SK-N-MC (cell line): ENCODE results near the gene ADGRL3.

ENCODE experiments used
- DNase-seq: peaks from one replicate; pipeline ENCODE4 v3.0.0-alpha.2; 2011; ENCODE audit warnings: low read depth, low spot score
- H3K27ac ChIP-seq: fragments of 200-600 bp; sonication (generic); 2 replicates; pipeline ENCODE4 v1.5.1; 2016; ENCODE audit warnings: mixed run types
- H3K36me3 ChIP-seq: fragments of 200-600 bp; sonication (generic); 2 replicates; pipeline ENCODE4 v1.6.1; 2017; ENCODE audit warnings: antibody characterized with exemption, low read length, mixed read lengths; ENCODE audit not compliant: insufficient read depth
- H3K4me3 ChIP-seq: fragments of 200-600 bp; sonication (generic); 2 replicates; pipeline ENCODE4 v1.5.1; 2016
- H3K9ac ChIP-seq: fragments of 200-600 bp; sonication (generic); 2 replicates; pipeline ENCODE4 v1.8.0; 2017; ENCODE audit warnings: mixed run types, mixed read lengths; ENCODE audit not compliant: insufficient read length
- H3K9me3 ChIP-seq: fragments of 200-600 bp; sonication (generic); 2 replicates; pipeline ENCODE4 v1.6.1; 2017; ENCODE audit warnings: low read depth, mild to moderate bottlenecking, antibody characterized with exemption, low read length, moderate library complexity, mixed read lengths
- EZH2 ChIP-seq: fragments of 200-600 bp; sonication (generic); IDR thresholded peaks from one replicate; pipeline ENCODE4 v1.6.1; 2017; ENCODE audit warnings: antibody characterized with exemption
- FOXP2 ChIP-seq: optimal IDR thresholded peaks from 2 replicates; pipeline ENCODE3; 2011; ENCODE audit warnings: mild to moderate bottlenecking, moderate library complexity; ENCODE audit not compliant: insufficient read depth; ENCODE audit errors: extremely low read length, control extremely low read depth
- POLR2AphosphoS5 ChIP-seq: IDR thresholded peaks from 2 replicates; pipeline ENCODE4 v1.6.1; 2012; ENCODE audit warnings: mild to moderate bottlenecking, low read depth, low read length, borderline replicate concordance

The ADGRL3 gene

DNA sequence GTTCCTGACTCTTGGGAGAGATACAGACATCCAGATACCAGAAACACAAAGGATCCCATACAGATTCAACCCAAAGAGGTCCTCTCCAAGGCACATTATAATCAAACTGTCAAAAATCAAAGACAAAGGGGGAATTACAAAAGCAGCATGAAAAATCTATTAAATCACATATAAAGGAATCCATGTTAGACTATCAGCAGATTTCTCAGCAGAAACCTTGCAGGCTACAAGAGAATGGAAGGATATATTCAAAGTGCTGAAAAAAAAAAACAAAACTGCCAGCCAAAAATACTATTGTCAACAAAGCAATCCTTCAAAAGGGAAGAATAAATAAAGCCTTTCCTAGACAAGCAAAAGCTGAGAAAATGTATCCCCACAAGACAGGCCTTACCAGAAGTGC is 14.8 kb upstream of the ADGRL3 start:
- no peak overlapping the region for H3K9ac ChIP-seq
- H3K4me3 ChIP-seq = no peak overlapping the region
- no peak for DNase-seq
- H3K27ac ChIP-seq = no peak overlapping the region
- H3K9me3 ChIP-seq = no peaks in the 10 kb centered on the region
- H3K36me3 ChIP-seq = no peaks in the 10 kb centered on the region
- no peak for TF ChIP-seq FOXP2
- TF ChIP-seq EZH2 = no peak
- TF ChIP-seq POLR2AphosphoS5 = no peak

DNA sequence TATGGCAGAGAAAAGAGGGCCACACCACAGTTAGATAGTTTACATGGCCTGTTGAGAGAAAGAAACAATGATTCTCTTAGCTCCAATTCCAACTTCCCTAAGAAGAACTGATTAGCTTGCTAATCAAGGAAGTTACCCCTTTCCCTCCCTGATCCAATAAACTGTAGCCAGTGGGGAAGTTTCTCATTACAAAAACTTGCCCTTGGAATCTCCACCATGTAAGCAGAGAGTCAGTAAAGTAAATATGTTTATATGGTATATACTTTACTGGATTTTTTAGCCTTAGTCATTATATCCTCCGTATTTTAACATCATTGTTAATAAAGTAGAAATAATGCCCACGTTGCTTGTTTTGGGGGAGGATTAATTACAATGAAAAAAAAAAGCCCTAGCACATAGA is 7.7 kb upstream of the ADGRL3 start:
- no peak overlapping the region for H3K9ac ChIP-seq
- no peak overlapping the region for H3K27ac ChIP-seq
- TF ChIP-seq POLR2AphosphoS5 (no peak), FOXP2 (no peak), EZH2 (no peak)
- no peaks in the 10 kb centered on the region for H3K36me3 ChIP-seq
- H3K9me3 ChIP-seq = no peaks in the 10 kb centered on the region
- DNase-seq = no peak
- no peak overlapping the region for H3K4me3 ChIP-seq

DNA sequence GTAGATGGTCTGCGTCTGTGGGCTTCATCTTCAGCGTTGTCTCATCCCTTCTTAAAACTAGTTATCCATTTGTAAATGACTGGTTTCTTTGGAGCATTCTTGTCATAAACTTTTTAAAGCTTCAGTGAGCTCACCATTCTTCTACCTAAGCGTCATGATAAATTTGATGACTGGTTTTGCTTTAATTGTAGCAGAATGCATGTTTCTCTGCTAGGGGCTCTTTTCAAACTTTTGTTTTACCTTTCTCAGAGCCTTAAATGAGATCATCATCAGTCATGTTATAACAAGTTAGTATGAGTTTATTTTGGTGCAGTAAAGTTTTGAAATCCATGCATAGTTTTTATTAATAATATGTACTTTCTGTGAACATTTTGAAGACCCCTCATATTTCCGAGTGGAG is 6.3 kb upstream of the ADGRL3 start:
- Histone ChIP-seq H3K36me3 (no peaks in the 10 kb centered on the region), H3K9me3 (no peaks in the 10 kb centered on the region), H3K9ac (no peak overlapping the region)

DNA sequence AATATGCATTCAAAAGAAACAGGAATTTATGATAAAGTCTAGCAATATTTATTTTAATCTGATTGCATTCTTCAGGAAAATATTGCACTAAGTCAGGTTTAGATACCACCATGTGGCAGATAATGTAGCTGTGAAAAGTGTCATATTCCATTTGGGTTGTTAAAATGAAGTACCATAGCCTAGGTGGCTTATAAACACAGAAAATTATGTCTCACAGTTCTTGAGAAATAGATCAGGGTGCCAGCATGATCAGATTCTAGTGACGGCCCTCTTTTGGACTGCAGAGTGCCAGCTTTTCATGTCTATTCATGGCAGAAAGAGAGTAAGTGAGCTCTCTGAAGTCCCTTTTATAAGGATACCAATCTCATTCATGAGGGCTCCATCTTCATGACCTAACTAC is 5.6 kb upstream of the ADGRL3 start:
- no peaks in the 10 kb centered on the region for H3K9me3 ChIP-seq
- DNase-seq = no peak
- no peak for TF ChIP-seq POLR2AphosphoS5
- no peak for TF ChIP-seq EZH2
- H3K4me3 ChIP-seq = no peak overlapping the region
- H3K9ac ChIP-seq = no peak overlapping the region
- H3K27ac ChIP-seq = no peak overlapping the region
- H3K36me3 ChIP-seq = no peaks in the 10 kb centered on the region

More for the DNA sequence above, 6.3 kb upstream of the ADGRL3 start:
- TF ChIP-seq EZH2 (no peak), FOXP2 (no peak), POLR2AphosphoS5 (no peak)
- no peak for DNase-seq
- no peak overlapping the region for H3K4me3 ChIP-seq
- H3K27ac ChIP-seq = no peak overlapping the region

DNA sequence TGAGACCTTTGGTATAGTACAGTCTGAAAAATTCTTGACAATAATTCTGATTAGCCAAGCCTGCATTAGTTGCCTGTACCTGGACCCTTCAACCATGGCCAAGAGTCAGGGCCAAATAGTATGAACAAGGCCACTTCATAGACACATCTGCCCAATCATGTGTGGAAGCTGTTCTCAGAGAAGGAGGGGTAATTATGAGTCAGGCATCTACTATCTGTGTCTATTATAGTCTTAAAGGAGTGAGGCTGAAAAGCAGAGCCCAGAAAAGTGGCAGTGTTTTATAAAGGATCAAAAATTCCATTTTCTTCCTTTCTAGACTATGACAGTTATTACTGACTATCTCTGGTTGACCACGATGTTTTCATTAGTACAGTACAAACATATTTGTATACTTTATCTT is 5.0 kb upstream of the ADGRL3 start:
- H3K4me3 ChIP-seq = no peak overlapping the region
- no peaks in the 10 kb centered on the region for H3K36me3 ChIP-seq
- no peaks in the 10 kb centered on the region for H3K9me3 ChIP-seq
- DNase-seq = no peak
- TF ChIP-seq EZH2 (no peak), POLR2AphosphoS5 (no peak), FOXP2 (no peak)
- H3K9ac ChIP-seq = no peak overlapping the region
- no peak overlapping the region for H3K27ac ChIP-seq

- Histone ChIP-seq H3K27ac (no peak overlapping the region), H3K9ac (no peak overlapping the region), H3K9me3 (no peaks in the 10 kb centered on the region), H3K4me3 (no peak overlapping the region), H3K36me3 (no peaks in the 10 kb centered on the region)
- DNase-seq = no peak
- no peak for TF ChIP-seq EZH2
- TF ChIP-seq POLR2AphosphoS5 = no peak
These were observed 1.4 kb upstream of the ADGRL3 start for GRCh38 chr4:61198686-61199085.

GRCh38 chr4:61199873-61200186 is 296 bp upstream of the ADGRL3 start:
- H3K4me3 ChIP-seq = peak overlapping the region; percentile 95
- no peaks in the 10 kb centered on the region for H3K9me3 ChIP-seq
- H3K27ac ChIP-seq = no peak overlapping the region
- no peak for DNase-seq
- no peak overlapping the region for H3K9ac ChIP-seq
- no peaks in the 10 kb centered on the region for H3K36me3 ChIP-seq
- TF ChIP-seq POLR2AphosphoS5 = no peak
- TF ChIP-seq EZH2 = no peak
- no peak for TF ChIP-seq FOXP2

- TF ChIP-seq EZH2 (no peak), FOXP2 (no peak), POLR2AphosphoS5 (no peak)
- H3K4me3 ChIP-seq = peak overlapping the region; percentile 95
- no peaks in the 10 kb centered on the region for H3K9me3 ChIP-seq
- no peak overlapping the region for H3K27ac ChIP-seq
- DNase-seq = no peak
- no peaks in the 10 kb centered on the region for H3K36me3 ChIP-seq
- H3K9ac ChIP-seq = peak overlapping the region; percentile 46
These were observed 895 bp downstream of the ADGRL3 start for GRCh38 chr4:61200916-61201526.

GRCh38 chr4:61201561-61201960 is 1.4 kb downstream of the ADGRL3 start:
- no peak overlapping the region for H3K27ac ChIP-seq
- no peak overlapping the region for H3K9ac ChIP-seq
- TF ChIP-seq POLR2AphosphoS5 = no peak
- TF ChIP-seq EZH2 = no peak
- no peak for TF ChIP-seq FOXP2
- no peaks in the 10 kb centered on the region for H3K9me3 ChIP-seq
- peak overlapping the region; percentile 95 for H3K4me3 ChIP-seq
- no peak for DNase-seq
- no peaks in the 10 kb centered on the region for H3K36me3 ChIP-seq
